ENCODE results near the gene PHF14. TPM values are rescaled to one million over a fixed set of nuclear protein-coding genes. Genes with fewer than 3 reads are reported as not detected.

Gene PHF14
- total RNA-seq, 1 donor from 2014 or later = 70.3 TPM

DNA sequence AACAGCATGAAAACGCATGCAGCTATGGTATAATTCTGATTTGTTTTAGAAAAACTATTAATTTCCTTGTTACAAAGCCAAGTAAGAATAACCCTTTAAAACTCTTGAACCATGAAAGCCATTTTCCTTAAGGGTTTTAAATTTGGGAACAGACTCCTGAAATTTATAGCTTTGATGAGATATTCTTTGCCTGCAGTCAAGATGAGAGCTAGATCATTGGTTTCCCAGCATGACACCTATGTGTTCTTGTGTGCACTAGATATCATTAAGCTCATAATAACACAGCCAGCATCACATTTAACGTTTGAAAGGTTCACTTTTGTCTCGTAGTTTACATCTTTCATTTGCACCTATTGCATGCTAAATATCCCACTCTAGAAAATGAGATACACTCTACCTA, 202.2 kb downstream of the PHF14 start:
- no peak for DNase-seq

GRCh38 chr7:11176985-11177555, 203.4 kb downstream of the PHF14 start:
- no peak for DNase-seq

DNA sequence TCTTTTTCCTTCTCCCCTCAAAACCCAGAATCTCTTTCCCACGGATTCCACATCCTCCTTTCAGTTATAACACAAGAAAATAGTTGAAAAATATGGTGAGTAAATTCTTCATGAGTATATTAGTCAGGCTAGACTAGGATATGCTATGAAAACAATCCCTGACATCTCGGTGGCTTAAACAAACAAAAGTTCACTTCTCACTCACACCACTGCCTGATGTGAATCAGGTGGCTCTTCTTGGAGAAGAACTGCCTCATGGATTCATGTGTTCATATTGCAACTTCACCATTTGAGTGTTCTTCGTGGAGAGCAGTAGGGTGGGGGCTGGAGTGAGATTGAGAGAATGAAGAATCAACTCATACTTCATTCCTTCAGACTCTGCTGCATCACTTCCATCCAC, 204.1 kb downstream of the PHF14 start:
- no peak for DNase-seq

DNA sequence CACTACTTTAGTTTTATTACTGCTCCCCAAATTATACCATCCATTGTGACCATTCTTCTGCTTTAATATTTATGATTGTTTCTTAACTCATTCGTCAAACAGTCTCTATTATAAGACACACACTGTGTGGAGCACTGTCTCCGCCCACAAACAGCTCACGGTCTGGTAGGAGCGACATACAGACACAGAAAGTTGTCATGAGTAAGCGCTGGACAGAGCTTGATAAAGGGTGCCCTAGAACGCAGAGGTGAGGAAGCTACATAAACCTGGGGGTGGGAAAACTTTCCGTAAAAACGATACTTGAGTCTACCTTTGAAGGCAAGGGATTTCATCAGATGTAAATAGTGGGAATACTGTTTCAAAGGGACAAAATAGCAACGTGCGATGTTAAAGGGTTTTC, 207.9 kb downstream of the PHF14 start:
- no peak for DNase-seq

GRCh38 chr7:11182736-11183135, 209.1 kb downstream of the PHF14 start:
- no peak for DNase-seq

- no peak for DNase-seq
Measured at GRCh38 chr7:11185179-11185815, 211.6 kb downstream of the PHF14 start.

- no peak for DNase-seq
Measured at GRCh38 chr7:11188529-11189310, 215.0 kb downstream of the PHF14 start.

DNA sequence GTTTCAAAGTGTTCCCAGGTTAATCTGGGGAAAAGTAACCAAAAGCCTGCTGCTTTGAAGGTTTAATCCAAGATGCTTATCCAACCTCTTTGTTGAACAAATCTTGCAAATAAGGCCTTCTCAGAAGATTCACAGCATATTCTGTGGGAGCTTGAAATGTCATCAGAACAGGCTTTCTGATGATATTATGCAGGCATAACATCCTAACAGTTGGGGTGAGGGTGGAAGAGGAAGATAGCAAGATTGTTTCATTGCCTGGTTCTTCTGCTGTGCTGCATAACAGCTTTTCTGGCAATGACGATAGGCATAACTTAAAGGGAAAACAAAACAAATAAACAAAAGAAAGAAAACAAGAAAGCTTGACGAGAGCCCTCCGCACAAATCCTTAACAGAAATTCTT, 217.4 kb downstream of the PHF14 start:
- DNase-seq = no peak

- DNase-seq = no peak
Measured at GRCh38 chr7:11191574-11192220, 218.0 kb downstream of the PHF14 start.

DNA sequence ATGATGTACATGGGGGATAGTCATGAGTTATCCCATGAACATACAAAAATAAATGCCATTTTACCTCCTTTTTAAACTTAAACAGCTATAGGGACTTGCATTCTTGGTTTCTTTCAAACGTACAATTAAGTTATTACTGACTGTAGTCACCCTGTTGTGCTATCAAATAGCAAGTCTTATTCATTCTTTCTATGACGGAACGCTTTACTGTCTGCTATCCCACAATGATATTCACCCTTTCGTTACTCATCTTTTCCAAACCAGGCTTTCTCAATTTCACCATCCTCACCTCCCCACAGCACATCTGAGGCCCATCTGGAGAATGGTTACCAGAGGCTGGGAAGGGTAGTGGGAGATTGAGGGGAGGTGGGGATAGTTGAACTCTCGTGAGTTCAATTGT, 218.8 kb downstream of the PHF14 start:
- DNase-seq = peak; percentile 21

- no peak for DNase-seq
Measured at GRCh38 chr7:11193131-11193867, 219.6 kb downstream of the PHF14 start.

- DNase-seq = no peak
Measured at GRCh38 chr7:11193888-11194287, 220.2 kb downstream of the PHF14 start.

DNA sequence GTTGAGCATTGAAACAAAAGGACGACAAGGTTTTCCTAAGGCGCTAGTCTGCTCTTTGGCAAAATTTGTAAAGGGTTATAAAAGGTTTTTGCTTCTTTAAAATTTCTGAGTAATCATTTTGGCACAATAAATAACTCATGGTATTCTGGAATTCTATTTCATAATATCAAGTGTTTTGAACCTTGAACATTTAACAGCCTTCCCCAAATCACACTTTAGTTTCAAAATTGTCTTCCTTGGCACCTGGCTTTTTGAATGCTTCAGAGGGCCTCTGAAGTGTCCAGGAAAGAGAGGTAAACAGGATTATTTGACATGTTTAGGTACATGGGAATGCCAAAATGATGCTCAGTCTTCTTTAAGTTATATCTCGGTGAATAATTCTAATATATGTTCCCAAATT, 220.8 kb downstream of the PHF14 start:
- DNase-seq = no peak

DNA sequence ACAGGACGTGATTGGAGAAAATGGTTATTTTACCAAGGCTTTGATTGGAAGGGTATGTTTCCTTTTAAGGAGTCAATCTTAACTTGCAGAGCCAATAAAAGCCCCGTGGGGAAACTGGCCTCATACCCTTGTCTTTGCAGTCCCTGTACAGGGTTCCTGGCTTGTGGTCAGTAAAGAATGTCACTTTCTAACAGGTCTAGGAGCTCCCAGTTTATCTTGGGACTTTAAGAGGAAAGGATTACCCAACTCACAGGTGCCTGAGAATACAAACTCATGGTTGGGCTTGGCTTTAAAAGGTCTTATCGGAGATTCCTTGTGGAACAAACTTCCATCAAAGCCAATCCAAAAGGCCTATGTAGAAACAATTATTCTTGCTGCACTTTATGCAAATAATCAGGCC, 221.8 kb downstream of the PHF14 start:
- no peak for DNase-seq

GRCh38 chr7:11196143-11196542, 222.5 kb downstream of the PHF14 start:
- no peak for DNase-seq

GRCh38 chr7:11203224-11203623, 229.6 kb downstream of the PHF14 start:
- no peak for DNase-seq

DNA sequence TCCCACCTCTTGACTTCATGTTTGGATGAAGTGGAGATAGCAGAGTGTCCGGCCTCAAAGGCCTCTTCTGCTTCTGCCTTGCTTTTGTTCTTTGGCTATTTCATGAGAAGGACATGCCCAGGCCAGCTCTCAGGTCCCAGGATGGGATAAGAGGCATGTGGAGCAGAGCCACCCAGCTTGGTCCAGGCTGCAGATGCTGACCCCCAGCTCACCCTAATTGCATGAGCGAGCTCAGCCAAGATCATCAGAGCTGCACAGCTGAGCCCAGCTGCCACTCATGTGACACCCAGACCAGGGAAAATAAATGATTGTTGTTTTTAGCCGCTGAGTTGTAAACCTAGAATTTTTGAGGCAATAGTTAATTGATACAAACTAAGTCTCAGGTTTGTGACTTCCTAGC, 230.0 kb downstream of the PHF14 start:
- DNase-seq = no peak

DNA sequence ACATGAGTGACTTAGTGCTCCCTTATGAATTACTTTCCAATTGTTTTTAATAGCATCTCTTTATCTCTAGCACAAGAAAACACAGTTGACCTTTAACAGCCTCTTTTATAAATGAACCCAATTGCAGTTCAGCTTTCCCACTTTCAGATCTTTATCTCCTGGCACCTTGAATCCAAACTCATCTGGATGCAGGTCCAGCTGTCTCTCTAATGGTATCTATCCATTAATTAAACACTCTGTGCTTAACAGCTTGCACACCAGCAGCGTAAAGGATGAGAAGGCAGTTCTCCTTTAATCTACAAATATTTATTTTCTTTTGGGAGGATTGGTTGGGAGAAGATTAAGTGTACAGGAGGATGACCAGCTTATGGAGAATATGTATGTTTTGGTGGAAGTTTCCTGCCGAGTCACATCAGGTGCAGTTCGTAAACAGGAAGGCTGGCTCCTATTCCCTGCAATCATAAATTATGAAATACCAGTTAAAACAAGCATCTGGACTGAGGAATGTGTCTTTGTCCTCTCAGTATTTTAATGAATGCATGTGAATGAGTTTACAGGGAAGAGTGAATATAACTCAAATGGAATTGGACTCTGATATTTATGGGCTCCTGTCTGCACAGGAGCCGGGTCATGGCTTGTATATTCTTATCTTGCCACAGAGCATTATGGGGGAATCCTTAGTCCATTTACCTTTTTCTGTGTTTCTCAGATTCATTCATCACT, 232.7 kb downstream of the PHF14 start:
- no peak for DNase-seq

DNA sequence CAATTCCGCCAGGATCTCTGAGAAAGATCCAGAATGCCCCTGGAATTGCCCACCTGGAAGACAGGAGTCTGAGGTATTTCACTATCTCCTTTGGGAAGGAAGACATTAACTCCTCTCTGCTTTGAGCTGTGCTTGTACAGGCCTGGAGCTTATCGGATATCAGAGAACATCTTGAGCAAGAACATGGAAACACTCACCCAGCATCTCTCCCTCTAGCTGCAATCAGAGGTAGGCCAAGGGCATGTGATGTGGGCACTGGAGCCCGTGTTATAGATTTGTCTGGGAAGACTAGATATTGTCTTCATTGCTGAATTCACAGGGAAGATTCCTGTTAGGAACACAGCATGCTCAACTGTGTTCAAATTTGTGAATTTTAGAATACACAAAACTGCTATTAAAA, 233.9 kb downstream of the PHF14 start:
- no peak for DNase-seq

DNA sequence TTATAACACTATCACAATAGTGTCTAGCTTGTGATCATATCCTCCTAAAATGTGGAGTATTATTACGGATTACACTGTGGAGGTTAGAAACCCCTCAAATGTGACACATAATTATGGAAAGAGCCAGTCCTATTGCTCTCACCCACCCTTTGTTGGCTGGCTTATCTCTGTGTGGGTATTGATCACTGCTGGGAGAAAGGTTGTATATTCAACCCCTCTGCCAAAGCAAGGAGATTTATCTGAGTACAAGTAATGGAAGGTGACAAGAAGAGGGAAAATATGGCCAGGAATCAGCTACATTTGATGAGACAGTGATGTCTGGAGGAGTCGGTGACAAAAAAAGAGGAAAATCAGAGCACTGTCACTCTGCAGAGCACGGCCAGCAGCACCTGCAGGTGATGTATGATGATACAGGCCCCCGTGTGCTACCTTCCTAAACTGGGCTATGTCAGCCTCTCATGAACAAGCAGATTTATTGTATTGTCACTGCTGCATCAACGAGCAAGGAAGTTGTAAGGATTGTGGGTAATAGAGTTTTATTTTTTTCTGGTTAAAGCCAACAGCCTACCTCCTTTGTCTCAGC, 235.3 kb downstream of the PHF14 start:
- no peak for DNase-seq

DNA sequence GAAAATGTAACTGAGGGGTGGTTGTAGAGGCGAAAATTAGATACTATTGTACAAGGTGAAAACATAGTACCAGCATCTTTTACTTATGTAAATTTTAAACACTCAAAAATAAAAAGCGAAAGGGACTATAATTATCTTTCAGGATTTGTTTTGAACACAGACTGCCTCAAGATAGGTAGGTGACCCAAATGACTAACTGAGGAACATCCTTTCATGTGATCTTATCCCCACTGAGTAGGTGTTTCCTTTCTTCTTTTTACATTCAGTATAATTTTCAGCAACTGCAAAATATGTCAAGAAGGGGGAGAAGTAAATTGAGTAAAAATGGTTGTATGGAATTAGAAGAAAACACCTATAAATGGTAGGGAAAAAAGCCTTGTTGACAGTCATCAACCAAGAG, 236.7 kb downstream of the PHF14 start:
- no peak for DNase-seq
